ENCODE measurements around the gene TEAD2.
"Not testable (repeated sequence)": the region's sequence is repeated elsewhere in the genome, so short reads cannot be mapped to it uniquely, and the experiment has no call there.

Gene TEAD2

DNA sequence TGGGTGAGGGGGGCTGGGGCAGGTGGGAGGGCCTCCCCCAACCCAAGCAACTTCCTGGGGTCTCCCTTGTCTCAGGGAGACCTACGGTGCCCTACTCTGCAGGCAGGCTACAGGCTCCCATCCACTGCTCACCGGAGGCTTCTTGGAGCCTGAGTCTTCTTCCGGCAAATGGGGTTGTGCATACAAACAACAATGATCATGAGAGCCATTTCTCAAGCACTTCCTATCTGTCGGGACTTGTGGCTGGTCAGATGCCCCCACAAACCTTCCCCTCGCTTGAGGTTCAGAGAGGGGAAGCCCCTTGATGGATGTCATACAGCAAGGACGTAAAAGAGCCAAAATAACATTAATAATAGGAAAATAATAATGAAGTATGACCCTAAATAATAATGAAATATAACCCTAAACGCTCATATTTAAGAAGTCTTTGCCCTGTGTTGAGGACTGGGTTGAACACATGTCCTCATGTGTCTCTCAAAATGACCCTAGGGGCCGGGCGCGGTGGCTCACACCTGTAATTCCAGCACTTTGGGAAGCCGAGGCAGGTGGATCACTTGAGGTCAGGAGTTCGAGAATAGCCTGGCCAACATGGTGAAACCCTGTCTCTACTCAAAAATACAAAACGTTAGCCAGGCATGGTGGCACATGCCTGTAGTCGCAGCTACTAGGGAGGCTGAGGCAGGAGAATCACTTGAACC, 26.3 kb downstream of the TEAD2 start:
- H3K27ac ChIP-seq = no peak overlapping the region
- TF ChIP-seq, protein P1, sequence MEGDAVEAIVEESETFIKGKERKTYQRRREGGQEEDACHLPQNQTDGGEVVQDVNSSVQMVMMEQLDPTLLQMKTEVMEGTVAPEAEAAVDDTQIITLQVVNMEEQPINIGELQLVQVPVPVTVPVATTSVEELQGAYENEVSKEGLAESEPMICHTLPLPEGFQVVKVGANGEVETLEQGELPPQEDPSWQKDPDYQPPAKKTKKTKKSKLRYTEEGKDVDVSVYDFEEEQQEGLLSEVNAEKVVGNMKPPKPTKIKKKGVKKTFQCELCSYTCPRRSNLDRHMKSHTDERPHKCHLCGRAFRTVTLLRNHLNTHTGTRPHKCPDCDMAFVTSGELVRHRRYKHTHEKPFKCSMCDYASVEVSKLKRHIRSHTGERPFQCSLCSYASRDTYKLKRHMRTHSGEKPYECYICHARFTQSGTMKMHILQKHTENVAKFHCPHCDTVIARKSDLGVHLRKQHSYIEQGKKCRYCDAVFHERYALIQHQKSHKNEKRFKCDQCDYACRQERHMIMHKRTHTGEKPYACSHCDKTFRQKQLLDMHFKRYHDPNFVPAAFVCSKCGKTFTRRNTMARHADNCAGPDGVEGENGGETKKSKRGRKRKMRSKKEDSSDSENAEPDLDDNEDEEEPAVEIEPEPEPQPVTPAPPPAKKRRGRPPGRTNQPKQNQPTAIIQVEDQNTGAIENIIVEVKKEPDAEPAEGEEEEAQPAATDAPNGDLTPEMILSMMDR (IDR thresholded peaks at IDR 0.05) = no peak
- no peak for TF ChIP-seq ZFX (IDR thresholded peaks at IDR 0.05; ENCODE audit: borderline replicate concordance)

DNA sequence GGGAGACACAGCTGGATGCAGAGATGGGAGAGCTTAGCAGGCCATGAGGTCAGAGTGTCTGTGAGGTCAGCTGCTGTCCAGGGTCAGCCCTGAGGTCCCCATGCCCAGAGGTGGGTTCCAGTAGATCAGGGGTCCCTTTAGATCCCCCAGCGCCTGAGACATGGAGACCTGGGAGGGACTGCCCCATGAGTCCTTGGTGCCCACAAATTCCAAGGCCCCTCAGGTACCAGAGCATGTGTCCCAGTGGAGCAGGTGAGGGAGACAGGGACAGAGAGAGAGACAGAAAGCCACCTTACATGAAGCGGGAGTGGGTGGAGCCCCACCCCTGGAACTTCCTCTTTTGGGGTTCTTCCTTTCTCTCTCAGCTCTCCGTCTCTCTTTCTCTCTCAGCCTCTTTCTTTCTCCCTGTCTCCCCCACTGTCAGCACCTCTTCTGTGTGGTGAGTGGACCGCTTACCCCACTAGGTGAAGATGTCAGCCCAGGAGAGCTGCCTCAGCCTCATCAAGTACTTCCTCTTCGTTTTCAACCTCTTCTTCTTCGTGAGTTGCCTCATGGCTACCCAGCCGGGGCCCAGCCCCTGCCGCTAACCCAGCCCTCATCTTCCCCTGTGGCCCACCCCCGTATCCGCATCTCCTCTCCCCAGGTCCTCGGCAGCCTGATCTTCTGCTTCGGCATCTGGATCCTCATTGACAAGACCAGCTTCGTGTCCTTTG, 27.0 kb downstream of the TEAD2 start, which contains the start of gene CD37:
Gene CD37 (plus strand): TSS at position 336 of the 713 bp plus-strand sequence. CDS start 135 bp downstream, at position 471.
- H3K27ac ChIP-seq = no peak within 1 kb of the TSS
- TF ChIP-seq, protein P1 (IDR thresholded peaks at IDR 0.05) = no peak
- no peak for TF ChIP-seq ZFX (IDR thresholded peaks at IDR 0.05; ENCODE audit: borderline replicate concordance)

DNA sequence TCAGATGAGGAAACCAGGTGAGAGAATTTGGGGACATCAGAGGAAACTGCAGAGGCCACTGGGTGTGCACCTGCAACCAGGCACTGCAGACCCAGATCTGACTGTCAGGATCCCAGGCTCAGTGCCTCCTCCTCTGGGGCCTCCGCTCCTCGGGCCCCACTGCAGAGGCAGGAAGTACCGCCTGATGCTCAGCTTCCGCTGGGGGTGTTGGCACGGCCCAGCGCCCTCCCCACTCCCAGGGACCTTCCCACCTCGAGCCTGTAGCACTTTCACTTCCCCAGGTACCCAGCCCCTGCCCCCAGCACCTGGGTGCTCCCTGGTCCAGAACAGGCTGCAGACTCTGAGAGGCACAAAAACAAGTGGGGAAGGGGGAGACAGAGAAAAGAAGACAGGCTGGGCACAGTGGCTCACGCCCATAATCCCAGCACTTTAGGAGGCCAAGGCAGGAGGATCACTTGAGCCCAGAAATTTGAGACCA, 28.4 kb downstream of the TEAD2 start:
- no peak for TF ChIP-seq ZFX (IDR thresholded peaks at IDR 0.05; ENCODE audit: borderline replicate concordance)
- TF ChIP-seq, protein P1 (IDR thresholded peaks at IDR 0.05) = no peak
- no peak overlapping the region for H3K27ac ChIP-seq

DNA sequence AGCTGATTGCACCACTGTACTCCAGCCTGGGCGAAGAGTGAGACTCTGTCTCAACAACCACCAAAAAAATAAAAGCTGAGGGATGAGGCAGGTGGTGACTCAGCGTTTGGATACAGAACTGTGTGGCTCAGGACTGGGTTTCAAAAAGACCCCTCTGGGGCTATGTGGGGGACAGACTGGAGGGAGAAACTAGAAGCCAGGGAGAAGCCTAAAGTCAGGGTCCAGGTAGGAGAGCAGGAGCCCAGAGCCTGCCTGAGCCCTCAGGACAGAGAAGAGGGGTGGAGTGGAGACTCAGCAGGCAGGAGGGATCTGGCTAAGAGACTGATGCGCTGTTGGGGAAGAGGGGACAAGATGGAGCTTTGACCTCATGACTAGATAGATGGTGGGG, 28.8 kb downstream of the TEAD2 start:
- H3K27ac ChIP-seq = no peak overlapping the region
- TF ChIP-seq, protein P1 (IDR thresholded peaks at IDR 0.05) = no peak
- TF ChIP-seq ZFX (IDR thresholded peaks at IDR 0.05; ENCODE audit: borderline replicate concordance) = no peak

DNA sequence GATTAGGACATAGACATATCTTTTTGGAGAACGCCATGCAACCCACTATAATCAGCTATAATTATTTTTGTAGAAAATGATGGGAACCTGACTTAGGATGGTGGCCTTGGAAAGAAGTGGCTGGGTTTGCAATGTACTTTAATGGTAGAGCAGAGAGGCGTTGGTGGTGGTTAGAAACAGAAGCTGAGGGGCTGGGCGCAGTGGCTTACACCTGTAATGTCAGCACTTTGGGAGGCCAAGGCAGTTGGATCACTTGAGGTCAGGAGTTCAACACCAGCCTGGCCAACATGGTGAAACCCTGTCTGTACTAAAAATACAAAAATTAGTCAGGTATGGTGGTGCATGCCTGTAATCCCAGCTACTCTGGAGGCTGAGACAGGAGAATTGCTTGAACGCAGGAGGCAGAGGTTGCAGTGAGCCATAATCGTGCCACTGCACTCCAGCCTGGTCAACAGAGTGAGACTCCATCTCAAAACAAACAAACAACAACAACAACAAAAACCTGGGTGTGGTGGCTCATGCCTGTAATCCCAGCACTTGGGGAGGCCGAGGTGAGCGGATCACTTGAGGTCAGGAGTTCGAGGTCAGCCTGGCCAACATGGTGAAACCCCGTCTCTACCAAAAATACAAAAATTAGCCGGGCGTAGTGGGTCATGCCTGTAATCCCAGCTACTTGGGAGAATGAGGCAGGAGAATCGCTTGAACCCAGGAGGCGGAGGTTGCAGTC, 29.4 kb downstream of the TEAD2 start:
- not testable (repeated sequence) for H3K27ac ChIP-seq

DNA sequence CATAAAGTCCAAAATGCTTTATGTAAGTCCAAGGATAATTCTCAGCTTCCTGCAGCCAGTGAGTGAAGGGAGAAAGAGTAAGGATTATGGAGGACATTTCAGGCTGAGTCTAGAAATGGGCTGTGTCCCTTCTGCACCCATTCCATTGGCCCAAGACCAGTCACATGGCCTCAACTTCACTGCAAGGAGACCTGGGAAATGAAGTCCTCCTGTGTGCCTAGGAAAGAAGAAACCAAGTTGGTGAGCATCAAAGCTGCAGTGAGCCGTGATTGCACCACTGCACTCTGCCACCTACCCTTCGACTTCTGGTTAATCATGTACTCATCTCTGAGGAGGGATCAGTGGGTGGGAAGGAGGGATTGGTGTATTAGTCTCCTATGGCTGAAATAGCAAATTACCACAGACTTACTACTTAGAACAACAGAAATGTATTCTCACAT, 30.6 kb downstream of the TEAD2 start:
- TF ChIP-seq, protein P1 (IDR thresholded peaks at IDR 0.05) = no peak
- H3K27ac ChIP-seq = 0 out of 2 replicates have a peak overlapping the region, but pooled peaks have one; percentile 21

DNA sequence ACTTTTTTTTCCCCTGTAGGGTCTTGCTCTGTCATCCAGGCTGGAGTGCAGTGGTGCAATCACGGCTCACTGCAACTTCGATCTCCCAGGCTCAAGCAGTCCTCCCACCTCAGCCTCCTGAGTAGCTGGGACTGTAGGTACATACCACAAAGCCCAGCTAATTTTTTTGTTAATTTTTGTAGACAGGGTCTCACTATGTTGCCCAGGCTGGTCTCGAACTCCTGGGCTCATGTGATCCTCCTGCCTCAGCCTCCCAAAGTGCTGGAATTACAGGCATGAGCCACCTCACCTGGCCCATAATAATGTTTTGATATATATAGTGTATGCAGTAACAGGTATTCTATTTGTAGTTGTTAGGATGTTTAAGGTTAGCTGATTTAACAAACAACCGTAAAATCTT, 31.0 kb downstream of the TEAD2 start:
- H3K27ac ChIP-seq = 0 out of 2 replicates have a peak overlapping the region, but pooled peaks have one; percentile 21

DNA sequence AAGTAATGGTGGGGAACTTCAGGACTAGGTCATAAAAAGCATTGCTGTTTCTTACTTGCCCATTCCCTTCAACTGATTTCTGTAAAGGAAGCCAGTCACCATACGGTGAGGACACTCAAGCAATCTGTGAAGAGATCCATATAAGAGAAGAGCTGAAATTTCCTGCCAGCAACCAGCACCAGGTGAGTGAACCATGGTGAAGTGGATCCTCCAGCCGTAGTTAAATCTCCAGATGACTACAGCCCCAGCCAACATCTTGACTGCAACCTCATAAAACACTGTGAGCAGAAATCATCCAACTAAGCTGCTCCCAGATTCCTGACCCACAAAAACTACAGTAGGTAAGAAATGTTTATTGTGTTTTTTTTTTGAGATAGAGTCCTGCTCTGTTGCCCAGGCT, 33.5 kb downstream of the TEAD2 start:
- no peak overlapping the region for H3K27ac ChIP-seq
- no peak for TF ChIP-seq ZFX (IDR thresholded peaks at IDR 0.05; ENCODE audit: borderline replicate concordance)
- TF ChIP-seq, protein P1 (IDR thresholded peaks at IDR 0.05) = no peak
